Measurements from ENCODE around the gene UQCRHL. TPM values are rescaled to one million over a fixed set of nuclear protein-coding genes. Genes with fewer than 3 reads are reported as not detected.
A peak's percentile ranks its signal among the peaks of the same experiment; 100 is the strongest.

The UQCRHL gene
- total and polyA plus RNA-seq, 10 of the 15 experiments (the other 5 are each of a cell fraction or from before 2014, with no cell fraction given) = 1.4 to 17.3 (median 5.7) TPM

- TF ChIP-seq, protein P1, sequence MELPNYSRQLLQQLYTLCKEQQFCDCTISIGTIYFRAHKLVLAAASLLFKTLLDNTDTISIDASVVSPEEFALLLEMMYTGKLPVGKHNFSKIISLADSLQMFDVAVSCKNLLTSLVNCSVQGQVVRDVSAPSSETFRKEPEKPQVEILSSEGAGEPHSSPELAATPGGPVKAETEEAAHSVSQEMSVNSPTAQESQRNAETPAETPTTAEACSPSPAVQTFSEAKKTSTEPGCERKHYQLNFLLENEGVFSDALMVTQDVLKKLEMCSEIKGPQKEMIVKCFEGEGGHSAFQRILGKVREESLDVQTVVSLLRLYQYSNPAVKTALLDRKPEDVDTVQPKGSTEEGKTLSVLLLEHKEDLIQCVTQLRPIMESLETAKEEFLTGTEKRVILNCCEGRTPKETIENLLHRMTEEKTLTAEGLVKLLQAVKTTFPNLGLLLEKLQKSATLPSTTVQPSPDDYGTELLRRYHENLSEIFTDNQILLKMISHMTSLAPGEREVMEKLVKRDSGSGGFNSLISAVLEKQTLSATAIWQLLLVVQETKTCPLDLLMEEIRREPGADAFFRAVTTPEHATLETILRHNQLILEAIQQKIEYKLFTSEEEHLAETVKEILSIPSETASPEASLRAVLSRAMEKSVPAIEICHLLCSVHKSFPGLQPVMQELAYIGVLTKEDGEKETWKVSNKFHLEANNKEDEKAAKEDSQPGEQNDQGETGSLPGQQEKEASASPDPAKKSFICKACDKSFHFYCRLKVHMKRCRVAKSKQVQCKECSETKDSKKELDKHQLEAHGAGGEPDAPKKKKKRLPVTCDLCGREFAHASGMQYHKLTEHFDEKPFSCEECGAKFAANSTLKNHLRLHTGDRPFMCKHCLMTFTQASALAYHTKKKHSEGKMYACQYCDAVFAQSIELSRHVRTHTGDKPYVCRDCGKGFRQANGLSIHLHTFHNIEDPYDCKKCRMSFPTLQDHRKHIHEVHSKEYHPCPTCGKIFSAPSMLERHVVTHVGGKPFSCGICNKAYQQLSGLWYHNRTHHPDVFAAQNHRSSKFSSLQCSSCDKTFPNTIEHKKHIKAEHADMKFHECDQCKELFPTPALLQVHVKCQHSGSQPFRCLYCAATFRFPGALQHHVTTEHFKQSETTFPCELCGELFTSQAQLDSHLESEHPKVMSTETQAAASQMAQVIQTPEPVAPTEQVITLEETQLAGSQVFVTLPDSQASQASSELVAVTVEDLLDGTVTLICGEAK (IDR thresholded peaks at IDR 0.05; ENCODE audit: borderline replicate concordance) = no peak
- TF ChIP-seq KDM1A (IDR thresholded peaks at IDR 0.05; ENCODE audit: borderline replicate concordance) (no peak), SUZ12 (IDR thresholded peaks at IDR 0.05; ENCODE audit: unreplicated experiment) (no peak), MAX (IDR thresholded peaks at IDR 0.05; ENCODE audit: low read depth, low read length) (0 out of 2 replicates have a peak, but pooled peaks have one; percentile 12), ZBED1 (IDR thresholded peaks at IDR 0.05; ENCODE audit: borderline replicate concordance) (no peak), MLLT1 (IDR thresholded peaks at IDR 0.05) (peak; percentile 40), BHLHE40 (IDR thresholded peaks at IDR 0.05; ENCODE audit: borderline replicate concordance in 1 of 2, low read depth in 2 of 2, low read length in 1 of 2) (no peak), HDGF (IDR thresholded peaks at IDR 0.05) (no peak), STAT3 (IDR thresholded peaks at IDR 0.05; ENCODE audit: low read depth, low read length) (no peak), MXI1 (IDR thresholded peaks at IDR 0.05; ENCODE audit: low read depth, low read length) (peak; percentile 50; the same call in 1 of the 2 replicates), PML (IDR thresholded peaks at IDR 0.05; ENCODE audit: low read length) (peak; percentile 21; the same call in 1 of the 2 replicates), GATAD2B (conservative IDR thresholded peaks at IDR 0.05; ENCODE audit: low read depth) (no peak)
- TF ChIP-seq, protein P2, sequence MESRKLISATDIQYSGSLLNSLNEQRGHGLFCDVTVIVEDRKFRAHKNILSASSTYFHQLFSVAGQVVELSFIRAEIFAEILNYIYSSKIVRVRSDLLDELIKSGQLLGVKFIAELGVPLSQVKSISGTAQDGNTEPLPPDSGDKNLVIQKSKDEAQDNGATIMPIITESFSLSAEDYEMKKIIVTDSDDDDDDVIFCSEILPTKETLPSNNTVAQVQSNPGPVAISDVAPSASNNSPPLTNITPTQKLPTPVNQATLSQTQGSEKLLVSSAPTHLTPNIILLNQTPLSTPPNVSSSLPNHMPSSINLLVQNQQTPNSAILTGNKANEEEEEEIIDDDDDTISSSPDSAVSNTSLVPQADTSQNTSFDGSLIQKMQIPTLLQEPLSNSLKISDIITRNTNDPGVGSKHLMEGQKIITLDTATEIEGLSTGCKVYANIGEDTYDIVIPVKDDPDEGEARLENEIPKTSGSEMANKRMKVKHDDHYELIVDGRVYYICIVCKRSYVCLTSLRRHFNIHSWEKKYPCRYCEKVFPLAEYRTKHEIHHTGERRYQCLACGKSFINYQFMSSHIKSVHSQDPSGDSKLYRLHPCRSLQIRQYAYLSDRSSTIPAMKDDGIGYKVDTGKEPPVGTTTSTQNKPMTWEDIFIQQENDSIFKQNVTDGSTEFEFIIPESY (IDR thresholded peaks at IDR 0.05) = no peak
- TF ChIP-seq, protein P3, sequence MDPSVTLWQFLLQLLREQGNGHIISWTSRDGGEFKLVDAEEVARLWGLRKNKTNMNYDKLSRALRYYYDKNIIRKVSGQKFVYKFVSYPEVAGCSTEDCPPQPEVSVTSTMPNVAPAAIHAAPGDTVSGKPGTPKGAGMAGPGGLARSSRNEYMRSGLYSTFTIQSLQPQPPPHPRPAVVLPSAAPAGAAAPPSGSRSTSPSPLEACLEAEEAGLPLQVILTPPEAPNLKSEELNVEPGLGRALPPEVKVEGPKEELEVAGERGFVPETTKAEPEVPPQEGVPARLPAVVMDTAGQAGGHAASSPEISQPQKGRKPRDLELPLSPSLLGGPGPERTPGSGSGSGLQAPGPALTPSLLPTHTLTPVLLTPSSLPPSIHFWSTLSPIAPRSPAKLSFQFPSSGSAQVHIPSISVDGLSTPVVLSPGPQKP (IDR thresholded peaks at IDR 0.05; ENCODE audit: low read depth, low read length) = no peak
- TF ChIP-seq, protein P4, sequence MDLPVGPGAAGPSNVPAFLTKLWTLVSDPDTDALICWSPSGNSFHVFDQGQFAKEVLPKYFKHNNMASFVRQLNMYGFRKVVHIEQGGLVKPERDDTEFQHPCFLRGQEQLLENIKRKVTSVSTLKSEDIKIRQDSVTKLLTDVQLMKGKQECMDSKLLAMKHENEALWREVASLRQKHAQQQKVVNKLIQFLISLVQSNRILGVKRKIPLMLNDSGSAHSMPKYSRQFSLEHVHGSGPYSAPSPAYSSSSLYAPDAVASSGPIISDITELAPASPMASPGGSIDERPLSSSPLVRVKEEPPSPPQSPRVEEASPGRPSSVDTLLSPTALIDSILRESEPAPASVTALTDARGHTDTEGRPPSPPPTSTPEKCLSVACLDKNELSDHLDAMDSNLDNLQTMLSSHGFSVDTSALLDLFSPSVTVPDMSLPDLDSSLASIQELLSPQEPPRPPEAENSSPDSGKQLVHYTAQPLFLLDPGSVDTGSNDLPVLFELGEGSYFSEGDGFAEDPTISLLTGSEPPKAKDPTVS (IDR thresholded peaks at IDR 0.05; ENCODE audit: low read depth, low read length) = no peak
Observed at GRCh38 chr1:15835205-15835740, 27.8 kb upstream of the UQCRHL start (continued).
